ENCODE results near the gene BHLHE41.

DNA sequence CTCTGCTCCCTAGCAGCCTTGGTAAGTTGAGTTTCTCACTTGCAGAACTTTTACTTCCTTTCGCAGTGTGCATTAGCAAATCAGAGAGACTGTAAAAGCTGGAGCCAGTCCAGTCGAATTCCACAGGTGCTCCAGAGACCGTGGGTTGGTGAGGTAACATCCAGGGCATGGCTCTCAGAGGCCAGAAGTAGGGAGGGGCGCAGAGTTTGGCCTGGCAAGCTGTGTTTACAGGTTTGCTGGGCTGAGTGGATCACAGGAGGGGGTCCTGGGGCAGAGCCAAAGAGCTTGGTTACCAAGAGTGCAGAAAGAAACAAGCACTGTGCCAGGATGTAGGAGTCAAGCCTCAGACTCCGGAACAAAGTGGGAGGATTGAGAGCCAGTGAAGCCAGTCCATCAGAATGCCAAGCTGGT, 10.2 kb upstream of the BHLHE41 start:
- TF ChIP-seq CTCF (optimal IDR thresholded peaks at IDR 0.05 in 1 of 3, IDR thresholded peaks at IDR 0.05 in 1 of 3, conservative IDR thresholded peaks at IDR 0.05 in 1 of 3; ENCODE audit: extremely low read depth in 1 of 3, insufficient read depth in 2 of 3, low read length in 3 of 3) (no peak), EZH2 (IDR thresholded peaks at IDR 0.05; ENCODE audit: low read length) (no peak)
